NOMO-1 treated with DMSO at 0.1 percent for 48 hours (cell line): Measurements from ENCODE around the gene MROH2A.

Experiments used
- DNase-seq: peaks from one replicate; lab custom pipeline; 2025; ENCODE audit not compliant: unreplicated experiment; lab: John Stamatoyannopoulos, UW

MROH2A gene

GRCh38 chr2:233853353-233853752 is 75.2 kb downstream of the MROH2A start:
- DNase-seq = no peak

GRCh38 chr2:233853883-233854240 is 75.7 kb downstream of the MROH2A start:
- DNase-seq = no peak

GRCh38 chr2:233854241-233854981 is 76.3 kb downstream of the MROH2A start, which contains the start of gene HJURP:
Gene HJURP (minus strand): TSS chr2:233854535. CDS start chr2:233854500, 35 bp downstream.
- DNase-seq = peak; percentile 97

GRCh38 chr2:233855345-233855744 is 77.2 kb downstream of the MROH2A start:
- DNase-seq = no peak

- DNase-seq = no peak
Observed at GRCh38 chr2:233856184-233856583, 78.1 kb downstream of the MROH2A start.

- DNase-seq = peak; percentile 69
Observed at GRCh38 chr2:233857511-233858141, 79.5 kb downstream of the MROH2A start.

GRCh38 chr2:233858331-233858730 is 80.2 kb downstream of the MROH2A start:
- no peak for DNase-seq

GRCh38 chr2:233862261-233862768 is 84.2 kb downstream of the MROH2A start:
- DNase-seq = no peak

GRCh38 chr2:233865838-233866237 is 87.7 kb downstream of the MROH2A start:
- DNase-seq = no peak

- no peak for DNase-seq
Observed at GRCh38 chr2:233866479-233866878, 88.3 kb downstream of the MROH2A start.

GRCh38 chr2:233867993-233868532 is 89.9 kb downstream of the MROH2A start, which contains the start of gene MSL3B:
Gene MSL3B (minus strand): TSS chr2:233868386.
- DNase-seq = no peak

GRCh38 chr2:233871432-233871831 is 93.3 kb downstream of the MROH2A start:
- DNase-seq = no peak

- peak; percentile 84 for DNase-seq
Observed at GRCh38 chr2:233872125-233872524, 94.0 kb downstream of the MROH2A start.

- DNase-seq = no peak
Observed at GRCh38 chr2:233882353-233882752, 104.2 kb downstream of the MROH2A start.
